ENCODE measurements around the gene ZMAT2. TPM values are rescaled to one million over a fixed set of nuclear protein-coding genes. Genes with fewer than 3 reads are reported as not detected.
"Not testable (repeated sequence)": the region's sequence is repeated elsewhere in the genome, so short reads cannot be mapped to it uniquely, and the experiment has no call there.

The ZMAT2 gene
- total and polyA plus RNA-seq, 2 donors (not counting 3 experiments of a cell fraction or from before 2014, with no cell fraction given) = 49.0 to 58.0 TPM

DNA sequence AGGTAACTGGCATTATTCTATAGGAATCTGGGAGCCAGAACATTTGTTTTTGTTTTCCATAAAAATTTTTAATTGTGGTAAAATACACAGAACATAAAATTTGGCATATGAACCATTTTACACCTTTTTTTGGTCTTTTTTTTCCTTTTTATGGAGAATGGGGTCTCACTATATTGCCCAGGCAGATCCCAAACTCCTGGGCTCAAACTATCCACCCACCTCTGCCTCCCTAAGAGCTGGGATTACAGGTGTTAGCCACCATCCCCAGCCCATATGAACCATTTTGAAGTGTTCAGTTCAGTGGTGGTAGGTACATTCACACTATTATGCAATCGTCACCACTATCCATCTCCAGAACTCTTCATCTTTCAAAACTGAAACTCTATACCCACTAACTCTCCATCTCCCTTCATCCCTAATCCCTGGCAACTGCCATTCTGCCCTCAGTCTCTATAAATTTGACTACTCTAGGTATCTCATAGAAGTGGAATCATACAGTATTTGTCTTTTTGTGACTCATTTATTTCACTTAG, 13.4 kb downstream of the ZMAT2 start:
- dilution Hi-C loops (cut with MboI; ENCODE audit: extremely low pct_ligation_motif_present, low sequenced_read_pairs) (no loop called here), intact Hi-C loops (cut with micrococcal nuclease) (loop anchor here (5.0 kb wide), 1 partner anchor 849 kb away; no protein-coding TSS in a partner anchor)
- no peaks in the 10 kb centered on the region for H3K27me3 ChIP-seq (ENCODE audit: control insufficient read depth in 2 of 2, insufficient read depth in 2 of 2, low read length in 2 of 2)
- no peaks in the 10 kb centered on the region for H3K79me2 ChIP-seq (ENCODE audit: control insufficient read depth, insufficient read depth, low read length)
- no peak overlapping the region for H3K9ac ChIP-seq (replicated peaks; ENCODE audit: extremely low read depth, insufficient read depth, low read length)
- no peak overlapping the region for H3K4me3 ChIP-seq (replicated peaks in 1 of 3; ENCODE audit: insufficient read depth in 1 of 3, low read depth in 1 of 3, low read length in 3 of 3)
- no peak for TF ChIP-seq JUN (IDR thresholded peaks at IDR 0.05; ENCODE audit: borderline replicate concordance, insufficient read depth, insufficient read length, low read depth)
- TF ChIP-seq GATA2 (IDR thresholded peaks at IDR 0.05; ENCODE audit: insufficient read depth, insufficient read length, low read depth, low read length) = no peak
- TF ChIP-seq, protein P1, sequence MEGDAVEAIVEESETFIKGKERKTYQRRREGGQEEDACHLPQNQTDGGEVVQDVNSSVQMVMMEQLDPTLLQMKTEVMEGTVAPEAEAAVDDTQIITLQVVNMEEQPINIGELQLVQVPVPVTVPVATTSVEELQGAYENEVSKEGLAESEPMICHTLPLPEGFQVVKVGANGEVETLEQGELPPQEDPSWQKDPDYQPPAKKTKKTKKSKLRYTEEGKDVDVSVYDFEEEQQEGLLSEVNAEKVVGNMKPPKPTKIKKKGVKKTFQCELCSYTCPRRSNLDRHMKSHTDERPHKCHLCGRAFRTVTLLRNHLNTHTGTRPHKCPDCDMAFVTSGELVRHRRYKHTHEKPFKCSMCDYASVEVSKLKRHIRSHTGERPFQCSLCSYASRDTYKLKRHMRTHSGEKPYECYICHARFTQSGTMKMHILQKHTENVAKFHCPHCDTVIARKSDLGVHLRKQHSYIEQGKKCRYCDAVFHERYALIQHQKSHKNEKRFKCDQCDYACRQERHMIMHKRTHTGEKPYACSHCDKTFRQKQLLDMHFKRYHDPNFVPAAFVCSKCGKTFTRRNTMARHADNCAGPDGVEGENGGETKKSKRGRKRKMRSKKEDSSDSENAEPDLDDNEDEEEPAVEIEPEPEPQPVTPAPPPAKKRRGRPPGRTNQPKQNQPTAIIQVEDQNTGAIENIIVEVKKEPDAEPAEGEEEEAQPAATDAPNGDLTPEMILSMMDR (IDR thresholded peaks at IDR 0.05; ENCODE audit: extremely low read depth in 1 of 2, insufficient read depth in 1 of 2, low read depth in 1 of 2, low read length in 2 of 2) = no peak
- no peak for TF ChIP-seq MYC (IDR thresholded peaks at IDR 0.05; ENCODE audit: low read depth, low read length)
- TF ChIP-seq FOS (IDR thresholded peaks at IDR 0.05; ENCODE audit: borderline replicate concordance, insufficient read depth, low read length) = no peak
- TF ChIP-seq, protein P2, sequence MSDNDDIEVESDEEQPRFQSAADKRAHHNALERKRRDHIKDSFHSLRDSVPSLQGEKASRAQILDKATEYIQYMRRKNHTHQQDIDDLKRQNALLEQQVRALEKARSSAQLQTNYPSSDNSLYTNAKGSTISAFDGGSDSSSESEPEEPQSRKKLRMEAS (IDR thresholded peaks at IDR 0.05; ENCODE audit: insufficient read depth, insufficient read length) = no peak
- no peak for TF ChIP-seq POLR2A (IDR thresholded peaks at IDR 0.05; ENCODE audit: low read depth, low read length)
- no peak for TF ChIP-seq POLR2AphosphoS5 (IDR thresholded peaks at IDR 0.05; ENCODE audit: insufficient read depth, low read depth, low read length)
- no peak for TF ChIP-seq EZH2 (IDR thresholded peaks at IDR 0.05; ENCODE audit: borderline replicate concordance, low read depth, low read length, severe bottlenecking)
- no peak for FAIRE-seq
- H4K20me1 ChIP-seq (replicated peaks; ENCODE audit: control insufficient read depth, extremely low read depth, insufficient read depth, low read length) = no peaks in the 10 kb centered on the region
- BruUV-seq (replicated peaks) = no TSS peak
- H3K4me2 ChIP-seq (ENCODE audit: insufficient read depth, low read length) = no peak overlapping the region
- no peaks in the 10 kb centered on the region for H3K9me3 ChIP-seq (replicated peaks; ENCODE audit: control insufficient read depth, insufficient read depth, low read length)
- peaks cover 14% of the 10 kb centered on the region for H3K4me1 ChIP-seq (ENCODE audit: control insufficient read depth, extremely low read depth, insufficient read depth, low read length)
- CTCF ChIA-PET = no interaction called here
- H3K27ac ChIP-seq (ENCODE audit: insufficient read depth, low read depth, low read length) = no peak overlapping the region
- no peak for DNase-seq (ENCODE audit: low read depth, low spot score)
- H3K36me3 ChIP-seq (ENCODE audit: control insufficient read depth in 2 of 2, extremely low read depth in 1 of 2, insufficient read depth in 2 of 2, low read length in 2 of 2) = no peaks in the 10 kb centered on the region
- no peak overlapping the region for H2AFZ ChIP-seq (ENCODE audit: low read depth, low read length)
- H3K9me1 ChIP-seq (replicated peaks; ENCODE audit: control insufficient read depth, extremely low read depth, insufficient read depth, low read length) = no peaks in the 10 kb centered on the region
- POLR2A ChIA-PET = no interaction called here

DNA sequence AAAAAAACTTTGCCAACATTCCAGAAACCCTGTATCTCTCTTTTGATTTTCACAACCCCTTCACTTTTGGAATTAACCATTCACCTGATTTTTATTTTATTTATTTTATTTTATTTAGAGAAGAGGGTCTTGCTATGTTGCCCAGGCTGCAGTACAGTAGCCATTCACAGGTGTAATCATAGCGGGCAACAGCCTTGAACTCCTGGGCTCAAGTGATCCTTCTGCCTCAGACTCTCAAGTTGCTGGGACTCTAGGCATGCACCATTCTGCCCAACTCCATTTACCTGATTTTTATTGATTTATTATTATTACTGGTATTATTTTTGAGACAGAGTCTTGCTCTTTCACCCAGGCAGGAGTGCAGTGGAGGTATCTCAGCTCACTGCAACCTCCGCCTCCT, 16.0 kb downstream of the ZMAT2 start:
- H3K9me1 ChIP-seq (replicated peaks; ENCODE audit: control insufficient read depth, extremely low read depth, insufficient read depth, low read length); H3K79me2 ChIP-seq (ENCODE audit: control insufficient read depth, insufficient read depth, low read length); H3K4me3 ChIP-seq (replicated peaks in 1 of 3; ENCODE audit: insufficient read depth in 1 of 3, low read depth in 1 of 3, low read length in 3 of 3); H3K27ac ChIP-seq (ENCODE audit: insufficient read depth, low read depth, low read length); H3K4me2 ChIP-seq (ENCODE audit: insufficient read depth, low read length); H2AFZ ChIP-seq (ENCODE audit: low read depth, low read length); H3K36me3 ChIP-seq (ENCODE audit: control insufficient read depth in 2 of 2, extremely low read depth in 1 of 2, insufficient read depth in 2 of 2, low read length in 2 of 2); CTCF ChIA-PET; dilution Hi-C loops (cut with MboI; ENCODE audit: extremely low pct_ligation_motif_present, low sequenced_read_pairs); DNase-seq (ENCODE audit: low read depth, low spot score); POLR2A ChIA-PET; H3K9ac ChIP-seq (replicated peaks; ENCODE audit: extremely low read depth, insufficient read depth, low read length); BruUV-seq (replicated peaks); H3K9me3 ChIP-seq (replicated peaks; ENCODE audit: control insufficient read depth, insufficient read depth, low read length); H3K27me3 ChIP-seq (ENCODE audit: control insufficient read depth in 2 of 2, insufficient read depth in 2 of 2, low read length in 2 of 2); intact Hi-C loops (cut with micrococcal nuclease); H4K20me1 ChIP-seq (replicated peaks; ENCODE audit: control insufficient read depth, extremely low read depth, insufficient read depth, low read length); FAIRE-seq: not testable (repeated sequence)
- peaks cover 11% of the 10 kb centered on the region for H3K4me1 ChIP-seq (ENCODE audit: control insufficient read depth, extremely low read depth, insufficient read depth, low read length)

Data from endothelial cell of umbilical vein (primary cell).